Naive B cell (primary cell): ENCODE results near the gene TNFSF9. TPM values are rescaled to one million over a fixed set of nuclear protein-coding genes. Genes with fewer than 3 reads are reported as not detected.
"Not testable (repeated sequence)": the region's sequence is repeated elsewhere in the genome, so short reads cannot be mapped to it uniquely, and the experiment has no call there.

Experiments used
- ATAC-seq, 2 donors: fragments of 150-1000 bp; cut with Tn5 transposase; 2 replicates each; pipeline ENCODE4 v1.10.0; 2021; ENCODE audit warnings: low read depth in 2 of 2, mild to moderate bottlenecking in 2 of 2, moderate library complexity in 2 of 2
- DNase-seq: peaks from one replicate; pipeline ENCODE4 v3.0.0; 2022
- H3K27ac Mint-ChIP-seq, 6 donors: one replicate each; pipeline ENCODE4 v1.8.0; 2020 to 2022; ENCODE audit warnings: mild to moderate bottlenecking in 6 of 6, mixed read lengths in 6 of 6, moderate library complexity in 5 of 6, inconsistent platforms in 2 of 6
- H3K27me3 Mint-ChIP-seq, 3 donors: one replicate each; pipeline ENCODE4 v1.8.0; 2021 to 2022; ENCODE audit warnings: mixed read lengths in 3 of 3, mild to moderate bottlenecking in 1 of 3
- H3K36me3 Mint-ChIP-seq, 2 donors: one replicate each; pipeline ENCODE4 v1.8.0; 2020 to 2022; ENCODE audit warnings: mixed read lengths in 2 of 2, inconsistent platforms in 1 of 2, mild to moderate bottlenecking in 1 of 2
- H3K4me1 Mint-ChIP-seq, 3 donors: one replicate each; pipeline ENCODE4 v1.8.0; 2020 to 2022; ENCODE audit warnings: mixed read lengths in 3 of 3, inconsistent platforms in 1 of 3, mild to moderate bottlenecking in 1 of 3, moderate library complexity in 1 of 3
- H3K4me3 Mint-ChIP-seq, 8 donors: one replicate each; pipeline ENCODE4 v1.8.0; 2020 to 2022; ENCODE audit warnings: mild to moderate bottlenecking in 8 of 8, mixed read lengths in 8 of 8, moderate library complexity in 8 of 8, inconsistent platforms in 2 of 8
- H3K9me3 Mint-ChIP-seq, 7 donors: one replicate each; pipeline ENCODE4 v1.8.0; 2020 to 2022; ENCODE audit warnings: mixed read lengths in 7 of 7, mild to moderate bottlenecking in 5 of 7, inconsistent platforms in 2 of 7, moderate library complexity in 1 of 7
- polyA plus RNA-seq, 6 donors: library from polyadenylated mRNA; unstranded; fragments of 300-500 nt; fragmentation: Illumina TruSeq; gene quantifications; one replicate each; pipeline ENCODE4 v1.2.3, GENCODE V29; 2021; ENCODE audit warnings: low read depth in 6 of 6

TNFSF9 gene
- polyA plus RNA-seq, 6 donors from 2014 or later: 0.67 to 6.7 (median 1.1) TPM

GRCh38 chr19:6576869-6577475 lies 46.1 kb downstream of the TNFSF9 start:
- DNase-seq (no peak), ATAC-seq (no peak)
- Mint-ChIP-seq H3K27me3 (peaks cover 0 to 1% (median 0%) of the 10 kb centered on the region in 3 donors), H3K27ac (no peak overlapping the region), H3K4me1 (peaks cover 0 to 7% (median 0%) of the 10 kb centered on the region in 3 donors), H3K9me3 (peaks cover 0 to 1% (median 0%) of the 10 kb centered on the region in 7 donors), H3K36me3 (no peaks in the 10 kb centered on the region), H3K4me3 (no peak overlapping the region)

GRCh38 chr19:6577476-6578125 lies 46.8 kb downstream of the TNFSF9 start:
- Mint-ChIP-seq H3K4me3 (no peak overlapping the region), H3K27ac (peak overlapping the region in 5 of 6 donors; percentile 85 to 98 (median 96)), H3K9me3 (no peaks in the 10 kb centered on the region), H3K36me3 (no peaks in the 10 kb centered on the region), H3K4me1 (peaks cover 0 to 7% (median 0%) of the 10 kb centered on the region in 3 donors), H3K27me3 (no peaks in the 10 kb centered on the region)
- DNase-seq (peak; percentile 77), ATAC-seq (peak; percentile 91 to 96)

DNA sequence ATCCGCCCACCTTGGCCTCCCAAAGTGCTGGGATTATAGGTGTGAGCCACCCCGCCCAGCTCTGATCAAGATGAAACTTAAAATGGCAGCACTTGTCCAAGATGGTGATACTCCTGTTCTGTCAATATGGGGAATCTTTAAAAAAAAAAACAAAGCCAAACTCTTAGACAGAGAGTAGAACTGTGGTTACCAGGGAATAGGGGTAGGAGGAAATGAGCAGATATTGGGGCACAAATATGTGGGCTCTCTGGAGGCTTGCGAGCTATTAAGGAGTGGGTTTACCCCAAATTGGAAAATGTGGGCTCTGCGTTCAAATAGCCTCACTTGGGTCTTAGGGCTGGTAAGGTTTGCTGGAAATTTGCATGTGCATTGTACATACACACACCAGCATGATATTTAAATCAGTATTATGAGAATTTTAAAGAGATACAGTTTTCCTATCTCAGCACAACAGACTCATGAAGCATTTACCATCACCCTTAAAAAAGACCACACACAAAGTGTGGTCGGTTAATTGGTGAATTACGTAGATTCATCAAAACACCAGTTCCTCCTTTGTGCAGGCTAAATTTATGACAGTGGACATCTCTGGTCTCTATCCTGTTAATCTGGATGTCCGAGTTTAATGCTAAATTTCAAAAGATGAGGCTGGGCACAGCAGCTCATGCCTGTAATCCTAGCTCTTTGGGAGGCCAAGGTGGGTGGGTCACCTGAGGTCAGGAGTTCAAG lies 48.8 kb downstream of the TNFSF9 start:
- peaks cover 0 to 7% (median 0%) of the 10 kb centered on the region in 3 donors for H3K4me1 Mint-ChIP-seq
- no peaks in the 10 kb centered on the region for H3K27me3 Mint-ChIP-seq
- H3K9me3 Mint-ChIP-seq: no peaks in the 10 kb centered on the region
- ATAC-seq: no peak
- peak overlapping the region in 4 of 6 donors; percentile 25 to 82 (median 64) for H3K27ac Mint-ChIP-seq
- no peaks in the 10 kb centered on the region for H3K36me3 Mint-ChIP-seq
- no peak for DNase-seq
- H3K4me3 Mint-ChIP-seq: no peak overlapping the region

DNA sequence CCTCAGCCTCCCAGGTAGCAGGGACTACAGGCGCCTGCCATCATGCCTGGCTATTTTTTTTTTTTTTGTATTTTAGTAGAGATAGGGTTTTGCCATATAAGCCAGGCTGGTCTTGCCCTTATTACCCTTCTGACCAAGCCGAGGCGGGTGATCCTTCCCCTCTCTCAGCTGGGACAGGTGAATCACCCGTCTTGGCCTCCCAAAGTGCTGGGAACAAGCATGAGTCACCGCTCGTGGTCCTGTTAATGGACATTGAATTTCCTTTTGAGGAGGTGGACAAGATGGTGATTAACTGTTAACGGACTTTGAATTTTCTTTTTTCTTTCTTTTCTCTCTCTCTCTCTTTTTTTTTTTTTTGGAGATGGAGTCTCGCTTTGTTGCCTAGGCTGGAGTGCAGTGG lies 49.5 kb downstream of the TNFSF9 start:
- DNase-seq (no peak), ATAC-seq (no peak)
- peak overlapping the region in 1 of 6 donors; percentile 72 for H3K27ac Mint-ChIP-seq
- no peaks in the 10 kb centered on the region for H3K36me3 Mint-ChIP-seq
- H3K4me1 Mint-ChIP-seq: peaks cover 0 to 7% (median 0%) of the 10 kb centered on the region in 3 donors
- no peaks in the 10 kb centered on the region for H3K9me3 Mint-ChIP-seq
- H3K27me3 Mint-ChIP-seq: peaks cover 0 to 5% (median 0%) of the 10 kb centered on the region in 3 donors
- no peak overlapping the region for H3K4me3 Mint-ChIP-seq

DNA sequence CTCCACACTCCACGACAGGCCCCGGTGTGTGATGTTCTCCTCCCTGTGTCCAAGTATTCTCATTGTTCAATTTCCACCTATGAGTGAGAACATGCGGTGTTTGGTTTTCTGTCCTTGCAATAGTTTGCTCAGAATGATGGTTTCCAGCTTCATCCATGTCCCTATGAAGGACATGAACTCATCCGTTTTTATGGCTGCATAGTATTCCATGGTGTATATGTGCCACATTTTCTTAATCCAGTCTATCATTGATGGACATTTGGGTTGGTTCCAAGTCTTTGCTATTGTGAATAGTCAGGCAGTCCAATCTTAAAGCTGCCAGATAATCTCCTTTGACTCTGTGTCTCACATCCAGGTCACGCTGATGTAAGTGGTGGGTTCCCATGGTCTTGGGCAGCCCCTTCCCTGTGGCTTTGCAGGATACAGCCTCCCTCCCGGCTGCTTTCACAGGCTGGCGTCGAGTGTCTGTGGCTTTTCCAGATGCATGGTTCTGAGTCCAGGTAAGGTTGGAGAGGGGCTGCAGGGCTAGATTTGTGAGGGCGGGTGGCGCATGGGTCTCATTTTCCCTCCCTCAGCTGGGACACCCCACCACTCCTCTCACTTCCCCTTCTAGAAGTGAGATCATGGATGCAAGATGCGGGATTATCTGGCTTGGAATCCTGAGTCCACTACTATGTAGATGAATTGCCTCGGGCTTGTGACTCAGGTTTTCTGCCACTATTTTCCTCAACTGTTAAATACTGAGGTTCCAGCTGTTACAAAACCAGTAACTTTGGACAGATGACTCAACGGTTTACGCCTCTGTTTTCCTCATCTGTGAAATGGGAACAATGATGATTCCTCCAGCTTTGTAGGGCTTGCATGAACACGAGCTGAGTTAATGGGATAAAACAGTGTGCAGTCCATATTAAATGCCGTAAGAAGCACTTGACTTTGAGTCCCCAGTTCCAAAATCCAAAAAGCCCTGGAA lies 52.0 kb downstream of the TNFSF9 start:
- Mint-ChIP-seq H3K4me1 (peaks cover 16 to 21% (median 19%) of the 10 kb centered on the region in 3 donors), H3K27me3 (peaks cover 9 to 30% (median 12%) of the 10 kb centered on the region in 3 donors), H3K27ac (peak overlapping the region in 2 of 6 donors; percentile 32 to 61)
- H3K4me3 Mint-ChIP-seq, H3K36me3 Mint-ChIP-seq, H3K9me3 Mint-ChIP-seq, DNase-seq, ATAC-seq: not testable (repeated sequence)

Other genes starting within 250 kb of the TNFSF9 start
- not detected for gene ACER1, start 197.4 kb upstream of the TNFSF9 start, polyA plus RNA-seq
- 100 to 1,000 TPM in 3 of 6 donors, 10 to 100 TPM in 3; 86.7 to 145 (median 102) TPM for gene CLPP, start 169.5 kb upstream of the TNFSF9 start, polyA plus RNA-seq
- gene ALKBH7, start 158.2 kb upstream of the TNFSF9 start, polyA plus RNA-seq: 10 to 100 TPM; 52.8 to 77.4 (median 70.5) TPM
- gene PSPN, start 155.1 kb upstream of the TNFSF9 start, polyA plus RNA-seq: under 1 TPM; 0.35 to 0.56 (median 0.49) TPM
- 10 to 100 TPM in 5 of 6 donors, 1 to 10 TPM in 1; 2.5 to 22.7 (median 18.1) TPM for gene GTF2F1, start 137.9 kb upstream of the TNFSF9 start, polyA plus RNA-seq
- 10 to 100 TPM; 12.1 to 26.3 (median 20.6) TPM for gene KHSRP, start 106.2 kb upstream of the TNFSF9 start, polyA plus RNA-seq
- not detected for gene SLC25A41, start 97.3 kb upstream of the TNFSF9 start, polyA plus RNA-seq
- gene SLC25A23, start 71.2 kb upstream of the TNFSF9 start, polyA plus RNA-seq: 1 to 10 TPM; 1.4 to 5.0 (median 3.2) TPM
- 1 to 10 TPM in 1 of 6 donors, under 1 TPM in 1, not detected in 4; 0.88 to 1.6 TPM for gene CRB3, start 66.8 kb upstream of the TNFSF9 start, polyA plus RNA-seq
- 10 to 100 TPM; 36.5 to 72.3 (median 39.3) TPM for gene DENND1C, start 49.2 kb upstream of the TNFSF9 start, polyA plus RNA-seq
- 1 to 10 TPM in 5 of 6 donors, under 1 TPM in 1; 0.89 to 5.9 (median 2.3) TPM for gene TUBB4A, start 28.7 kb upstream of the TNFSF9 start, polyA plus RNA-seq
- 1 to 10 TPM in 2 of 6 donors, under 1 TPM in 1, not detected in 3; 0.64 to 2.2 (median 1.7) TPM for gene CD70, start 60.1 kb downstream of the TNFSF9 start, polyA plus RNA-seq
- gene TNFSF14, start 139.1 kb downstream of the TNFSF9 start, polyA plus RNA-seq: under 1 TPM in 1 of 6 donors, not detected in 5; 0.29 TPM
- not detected for gene C3, start 189.6 kb downstream of the TNFSF9 start, polyA plus RNA-seq
- 100 to 1,000 TPM in 1 of 6 donors, 10 to 100 TPM in 5; 55.2 to 122 (median 79.5) TPM for gene GPR108, start 206.6 kb downstream of the TNFSF9 start, polyA plus RNA-seq
- gene TRIP10, start 208.7 kb downstream of the TNFSF9 start, polyA plus RNA-seq: 1 to 10 TPM in 5 of 6 donors, not detected in 1; 2.7 to 5.1 (median 3.2) TPM
- gene SH2D3A, start 236.4 kb downstream of the TNFSF9 start, polyA plus RNA-seq: 10 to 100 TPM in 5 of 6 donors, 1 to 10 TPM in 1; 7.5 to 39.5 (median 22.3) TPM
- gene VAV1, start 241.7 kb downstream of the TNFSF9 start, polyA plus RNA-seq: 10 to 100 TPM; 17.9 to 34.0 (median 23.7) TPM